GM19351 (cell line): ENCODE measurements around the gene LRRC75A.

Experiments
- ATAC-seq: cut with Tn5 transposase; IDR thresholded peaks from one replicate; pipeline ENCODE4 v1.9.1; 2021; ENCODE audit warnings: mild to moderate bottlenecking, moderate library complexity; ENCODE audit not compliant: unreplicated experiment

Gene LRRC75A

GRCh38 chr17:16473044-16474011, 18.7 kb downstream of the LRRC75A start:
- no peak for ATAC-seq

GRCh38 chr17:16472539-16472938, 19.5 kb downstream of the LRRC75A start:
- ATAC-seq: no peak

DNA sequence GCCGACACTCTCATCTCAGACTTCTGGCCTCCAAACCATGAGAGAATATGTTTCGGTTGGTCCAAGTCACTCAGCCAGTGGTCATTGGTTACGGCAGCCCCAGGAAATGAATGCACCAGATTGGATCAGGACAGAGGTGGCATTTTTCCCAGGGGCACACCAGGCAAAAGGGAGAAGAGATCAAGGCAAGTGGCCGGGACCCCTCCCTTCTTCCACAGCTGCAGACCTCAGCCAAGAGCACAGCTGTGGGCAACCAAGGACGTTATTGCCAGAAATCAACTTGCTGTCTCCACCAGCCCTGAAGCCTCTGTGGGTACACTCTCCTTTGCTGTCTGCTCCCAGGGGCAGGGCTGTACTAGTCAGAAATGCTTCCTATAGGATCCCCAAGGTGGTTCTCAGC, 20.7 kb downstream of the LRRC75A start:
- no peak for ATAC-seq

GRCh38 chr17:16470265-16470664, 21.7 kb downstream of the LRRC75A start:
- no peak for ATAC-seq

DNA sequence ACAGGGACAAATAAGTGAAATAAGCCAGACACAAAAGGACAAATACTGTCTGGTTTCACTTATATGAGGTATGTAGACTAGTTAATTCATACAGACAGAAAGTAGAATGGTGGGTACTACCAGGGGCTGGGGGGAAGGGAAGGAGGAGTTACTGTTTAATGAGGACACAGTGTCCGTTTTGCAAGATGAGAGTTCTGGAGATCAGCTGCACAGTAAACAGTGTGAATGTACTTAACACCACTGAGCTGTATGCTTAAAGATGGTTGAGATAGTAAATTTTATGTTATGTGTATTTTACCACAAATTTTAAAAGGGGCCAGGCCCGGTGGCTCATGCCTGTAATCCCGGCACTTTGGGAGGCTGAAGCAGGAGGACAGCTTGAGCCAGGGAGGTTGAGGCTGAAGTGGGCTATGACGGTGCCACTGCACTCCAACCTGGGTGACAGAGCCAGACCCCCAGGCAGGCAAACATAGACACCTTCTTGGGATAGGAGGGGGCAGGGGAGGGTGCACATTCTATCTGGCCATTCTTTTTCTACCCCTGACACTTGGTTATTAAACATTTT, 23.5 kb downstream of the LRRC75A start:
- ATAC-seq: no peak

GRCh38 chr17:16467886-16468285, 24.1 kb downstream of the LRRC75A start:
- no peak for ATAC-seq

GRCh38 chr17:16467044-16467443, 24.9 kb downstream of the LRRC75A start:
- no peak for ATAC-seq

DNA sequence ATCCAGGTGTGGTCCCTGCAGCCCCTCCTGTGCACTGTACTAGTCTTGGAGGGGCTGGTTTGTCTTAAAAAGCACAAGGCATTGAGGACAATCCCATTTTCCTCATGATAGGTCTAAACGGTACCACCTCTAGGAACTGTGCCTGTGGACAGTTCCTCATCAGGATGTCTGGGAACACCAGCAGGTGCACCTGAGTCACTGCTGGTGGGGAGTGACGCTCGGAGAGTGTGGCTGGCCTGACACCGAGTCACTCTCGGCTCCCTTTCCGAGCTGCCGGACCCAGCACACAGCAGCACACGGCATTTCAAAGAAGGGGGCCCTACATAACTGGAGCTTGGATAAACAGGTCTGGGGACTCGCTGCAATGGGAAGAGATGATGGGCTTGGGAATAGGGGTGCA, 25.6 kb downstream of the LRRC75A start:
- no peak for ATAC-seq

GRCh38 chr17:16465861-16466338, 26.1 kb downstream of the LRRC75A start:
- ATAC-seq: no peak

- ATAC-seq: no peak
These were observed 27.0 kb downstream of the LRRC75A start for GRCh38 chr17:16465052-16465312.

DNA sequence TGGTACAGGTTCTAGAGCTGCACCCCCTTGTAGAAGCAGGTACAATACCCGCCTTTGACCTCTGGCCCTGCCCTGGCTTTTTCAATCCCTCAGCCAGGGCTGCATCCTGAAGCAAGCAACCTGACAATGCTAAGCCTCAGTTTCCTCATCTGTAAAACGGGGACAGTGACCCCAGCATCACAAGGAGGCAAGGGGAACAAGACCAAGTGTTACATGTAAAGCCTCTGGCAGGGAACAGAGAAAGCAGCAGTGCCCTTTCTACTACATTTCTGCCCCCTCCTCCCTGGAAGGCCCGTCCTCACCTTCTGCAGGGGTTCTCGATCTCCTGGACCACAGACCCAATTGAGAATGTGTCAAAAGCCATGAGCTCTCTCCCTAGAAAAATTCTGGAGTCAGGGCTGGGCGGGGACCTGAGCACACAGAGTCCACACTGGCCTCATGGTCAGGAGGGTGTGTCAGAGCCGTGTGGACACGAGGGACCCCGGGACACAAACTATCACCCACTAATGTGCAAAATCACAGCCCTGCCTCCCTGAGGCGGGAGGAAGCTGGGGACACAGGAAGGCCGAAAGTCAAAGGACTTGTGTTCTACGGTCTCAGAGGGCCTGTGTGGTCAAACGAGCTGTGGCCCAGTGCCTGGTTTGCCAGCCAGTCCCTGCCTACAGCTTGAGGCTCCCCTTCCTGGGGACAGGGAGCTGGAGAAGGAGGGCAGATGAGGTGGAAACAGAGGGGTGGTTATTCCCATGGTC, 27.5 kb downstream of the LRRC75A start:
- no peak for ATAC-seq

- ATAC-seq: no peak
These were observed 28.4 kb downstream of the LRRC75A start for GRCh38 chr17:16463358-16464302.

- ATAC-seq: no peak
These were observed 29.7 kb downstream of the LRRC75A start for GRCh38 chr17:16462070-16462864.

DNA sequence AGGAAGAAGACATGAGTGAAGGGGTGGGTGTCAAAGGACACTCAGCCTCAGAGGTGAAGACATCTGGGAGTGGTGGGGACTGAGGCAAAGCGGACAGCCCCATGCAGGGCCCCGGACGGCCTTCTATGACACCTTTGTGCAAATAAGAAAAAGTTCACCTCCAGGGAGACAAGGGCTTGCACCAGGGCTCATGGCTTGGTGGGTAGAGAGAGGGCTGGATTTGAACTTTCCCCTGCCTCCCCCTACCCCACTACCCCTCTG, 30.5 kb downstream of the LRRC75A start:
- no peak for ATAC-seq

DNA sequence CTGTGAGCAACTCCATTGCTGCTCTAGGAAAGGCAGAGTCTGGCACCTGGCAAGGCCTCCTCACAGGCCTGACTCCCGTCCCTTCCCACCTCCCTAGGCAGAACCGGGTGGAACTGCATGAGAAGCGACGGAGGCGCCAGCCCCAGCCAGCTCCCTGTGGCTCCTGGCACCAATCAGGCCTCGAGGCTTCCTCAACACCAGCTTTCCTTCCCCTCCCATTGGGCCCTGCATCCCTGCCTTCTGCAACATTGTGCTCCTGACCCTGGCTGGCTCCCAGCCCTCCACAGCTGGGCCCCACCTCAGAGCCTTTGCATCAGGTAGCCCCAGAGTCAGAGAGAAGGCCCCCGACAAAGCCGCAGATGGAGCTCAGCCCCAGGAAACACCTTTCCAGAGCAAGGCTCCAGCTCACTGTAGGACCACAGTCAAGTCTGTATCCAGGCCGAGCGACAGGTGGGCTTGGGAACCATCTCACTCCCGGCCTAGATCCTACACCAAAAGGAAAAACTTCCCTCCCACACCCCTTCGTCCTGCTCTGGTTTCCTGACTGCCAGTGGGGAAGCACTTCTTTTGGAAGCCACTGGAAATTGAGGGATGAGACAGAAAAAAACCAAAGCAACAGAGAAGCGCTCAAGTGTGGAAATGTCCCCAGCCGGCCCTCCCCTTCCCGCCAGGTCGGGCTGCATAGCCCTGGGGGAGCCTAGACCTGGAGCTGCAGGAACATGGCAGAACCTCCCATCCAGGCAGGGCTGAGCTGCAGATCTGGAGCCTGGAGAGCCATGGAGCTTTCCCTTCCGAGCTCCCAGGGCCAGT, 31.0 kb downstream of the LRRC75A start:
- ATAC-seq: no peak

GRCh38 chr17:16459855-16460550, 32.0 kb downstream of the LRRC75A start:
- ATAC-seq: no peak

- no peak for ATAC-seq
These were observed 32.7 kb downstream of the LRRC75A start for GRCh38 chr17:16459271-16459670.

DNA sequence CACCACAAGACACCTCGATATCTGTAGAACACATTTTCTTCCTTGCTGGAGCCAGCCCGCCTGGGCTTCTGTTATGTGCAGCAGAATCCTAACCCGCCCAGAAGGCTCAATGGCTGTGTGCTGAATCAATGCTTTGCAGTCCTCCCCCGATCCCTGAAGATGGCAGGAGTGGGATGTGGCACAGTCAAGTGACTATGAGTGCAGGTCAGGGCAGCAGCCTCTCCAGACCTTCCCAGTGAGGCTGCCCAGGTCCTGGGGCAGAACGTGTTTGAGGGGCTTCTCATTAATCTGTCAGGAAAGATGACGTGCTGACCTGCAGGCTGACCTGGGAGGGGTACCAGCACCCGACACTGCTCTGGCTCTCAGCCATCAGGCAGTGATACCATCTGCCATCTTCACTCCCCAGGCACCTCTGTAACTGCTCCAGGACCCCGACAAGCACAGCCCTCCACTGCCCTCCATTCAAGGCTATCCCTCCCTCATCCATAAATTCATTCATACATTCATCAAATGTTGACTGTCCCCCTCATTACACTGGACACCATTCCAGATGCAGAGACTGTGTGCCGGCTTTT, 35.2 kb downstream of the LRRC75A start:
- ATAC-seq: no peak
